ENCODE data around the gene ZNF726. TPM values are rescaled to one million over a fixed set of nuclear protein-coding genes. Genes with fewer than 3 reads are reported as not detected.
"Not testable (repeated sequence)": the region's sequence is repeated elsewhere in the genome, so short reads cannot be mapped to it uniquely, and the experiment has no call there.

The ZNF726 gene
- total RNA-seq (2014; rRNA removed) = 5.0 and 6.0 TPM in 2 replicates
- 1.6 TPM for polyA plus RNA-seq (2012)

DNA sequence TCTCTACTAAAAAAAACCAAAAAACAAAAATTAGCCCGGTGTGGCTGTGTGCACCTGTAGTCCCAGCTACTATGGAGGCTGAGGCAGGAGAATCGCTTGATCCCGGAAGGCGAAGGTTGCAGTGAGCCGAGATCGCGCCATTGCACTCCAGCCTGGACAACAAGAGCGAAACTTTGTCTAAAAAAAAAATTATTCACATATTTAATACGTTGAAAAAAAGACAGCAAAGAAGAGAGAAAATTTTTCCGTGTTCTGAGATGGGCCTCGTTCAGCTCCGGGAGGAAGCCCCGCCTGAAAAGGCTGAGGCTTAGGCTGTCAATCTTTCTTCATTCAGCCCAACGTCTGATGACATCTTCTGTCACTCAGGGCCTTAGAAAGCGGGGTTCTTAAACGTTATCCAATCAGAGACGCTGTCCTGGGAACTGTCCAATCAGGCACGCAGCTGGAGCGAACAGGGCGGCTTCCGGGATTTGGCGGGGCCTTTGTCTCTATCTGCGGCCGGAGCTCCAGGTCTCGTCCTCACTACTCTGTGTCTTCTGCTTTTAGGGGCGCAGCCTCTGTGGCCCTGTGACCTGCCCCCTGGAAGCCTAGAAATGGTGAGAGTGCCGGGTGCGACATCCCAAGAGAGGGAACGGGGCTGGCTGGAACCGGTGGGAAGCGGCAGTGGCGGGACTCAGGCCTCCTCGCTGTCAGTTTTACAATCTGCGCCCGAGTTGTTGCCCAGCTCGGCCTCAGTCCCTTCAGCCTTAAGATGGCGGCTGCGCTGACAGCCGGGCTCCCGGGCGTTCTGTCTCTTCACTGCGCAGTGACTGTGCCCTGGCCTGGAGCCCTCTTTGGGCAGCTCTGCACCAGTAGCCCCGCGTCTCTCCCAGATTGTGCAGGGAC is at the start of gene ZNF726:
ZNF726 (plus strand) TSS at position 485 of the 885 bp plus-strand sequence; CDS start at position 594, 109 bp downstream.
- DNase-seq (ENCODE audit: low read depth) = peak; percentile 92

DNA sequence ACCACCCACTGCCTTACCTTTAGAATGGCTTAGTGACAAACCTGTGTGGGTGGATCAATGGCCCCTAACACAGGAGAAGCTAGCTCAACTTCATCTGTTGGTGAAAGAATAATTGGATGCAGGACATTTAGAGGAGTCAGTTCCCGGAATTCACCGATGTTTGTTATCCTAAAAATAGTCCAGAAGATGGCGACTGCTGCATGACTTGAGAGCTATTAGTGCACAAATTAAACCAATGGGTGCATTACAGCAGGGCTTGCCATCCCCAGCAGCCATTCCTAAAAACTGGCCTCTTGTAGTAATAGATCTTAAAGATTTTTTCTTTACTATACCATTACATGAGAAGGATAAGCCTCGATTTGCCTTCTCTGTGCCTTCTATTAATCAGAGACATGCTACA is 46.8 kb upstream of the ZNF726 start:
- no peak for DNase-seq (ENCODE audit: low read depth)

DNA sequence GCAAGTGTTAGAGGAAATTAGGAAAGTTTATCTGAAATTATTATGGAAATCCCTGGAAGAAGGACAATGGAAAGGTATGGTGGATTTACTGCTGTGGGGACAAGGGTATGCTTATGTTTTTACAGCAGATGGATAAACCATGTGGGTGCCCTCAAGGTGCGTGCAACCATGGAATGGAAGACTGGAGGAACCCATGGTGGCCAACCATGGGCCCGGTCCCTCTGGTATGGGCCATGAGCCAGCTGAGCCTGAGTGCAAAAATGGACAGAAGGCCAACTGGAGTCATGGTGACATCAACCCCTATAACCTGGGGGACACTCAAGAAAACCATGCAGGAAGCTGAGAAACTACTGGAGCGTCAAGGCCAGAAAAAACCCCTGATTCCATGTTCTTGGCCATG is 46.1 kb upstream of the ZNF726 start:
- no peak for DNase-seq (ENCODE audit: low read depth)

DNA sequence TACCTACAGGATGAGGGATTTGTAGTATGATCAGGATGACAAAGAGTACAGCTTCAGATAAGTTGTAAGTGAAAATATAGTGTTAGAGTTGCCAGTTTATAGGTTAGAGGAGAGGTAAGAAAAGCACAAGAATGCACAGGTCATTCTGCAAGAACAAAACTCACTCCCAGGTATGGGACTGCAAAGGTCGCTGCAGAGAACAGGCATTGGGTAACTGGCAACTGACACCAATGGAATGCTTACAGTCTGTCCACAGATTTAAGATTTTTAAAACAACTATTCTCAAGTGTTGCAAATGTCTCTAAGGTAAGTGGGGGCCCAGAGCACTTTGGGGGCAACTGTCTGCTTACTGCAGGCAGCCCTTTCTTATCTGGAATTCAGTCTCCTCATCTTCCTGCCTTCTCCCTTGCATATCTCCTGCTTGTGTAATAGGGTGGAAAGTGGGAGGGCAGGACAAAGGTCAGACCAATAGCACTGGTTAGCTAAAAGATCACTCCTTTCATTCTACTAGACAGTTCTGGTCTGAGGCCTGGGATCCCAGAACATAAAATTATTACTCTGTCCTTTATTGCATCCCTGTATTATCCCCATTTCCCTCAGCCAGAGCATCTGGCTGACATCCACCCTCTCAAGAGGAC is 42.3 kb upstream of the ZNF726 start:
- no peak for DNase-seq (ENCODE audit: low read depth)

DNA sequence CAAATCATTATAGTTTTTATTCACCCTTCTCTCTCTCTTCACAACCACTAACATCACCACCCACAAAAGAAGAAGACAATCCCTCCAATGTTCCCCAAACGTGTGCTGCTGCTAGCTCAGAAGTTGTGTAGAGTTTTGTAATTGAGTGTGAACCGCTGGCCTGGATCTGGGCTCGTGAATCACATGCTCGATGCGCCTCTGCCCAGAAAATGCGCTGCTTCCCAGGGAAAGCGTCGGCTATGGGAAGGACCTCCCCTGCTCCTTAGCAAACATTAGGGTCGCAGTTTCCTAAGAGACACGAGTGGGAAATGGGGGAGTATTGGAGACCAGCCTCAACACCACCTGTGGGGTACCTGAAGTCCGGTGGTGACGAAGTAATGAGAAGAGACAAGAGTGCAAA is 38.4 kb upstream of the ZNF726 start:
- no peak for DNase-seq (ENCODE audit: low read depth)

DNA sequence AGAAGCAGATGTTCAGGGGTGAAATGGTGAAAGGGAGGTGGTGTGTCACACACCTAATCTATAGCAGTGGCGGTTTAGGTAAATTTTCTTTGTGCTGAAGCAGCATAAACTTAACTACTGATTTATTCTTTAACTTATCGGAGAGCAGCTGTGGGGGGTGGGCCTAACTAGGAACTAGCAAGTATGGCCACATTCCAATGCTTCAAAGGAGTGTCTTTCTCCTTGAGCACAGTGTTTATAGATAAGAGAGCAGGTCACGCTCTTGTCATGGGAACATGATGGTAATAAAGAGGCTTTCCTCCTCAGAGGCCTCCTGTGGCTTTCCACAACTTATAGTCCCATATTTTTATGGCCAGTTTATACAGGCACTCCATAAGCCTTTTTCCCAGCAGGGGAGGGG is 37.9 kb upstream of the ZNF726 start:
- DNase-seq (ENCODE audit: low read depth) = not testable (repeated sequence)

DNA sequence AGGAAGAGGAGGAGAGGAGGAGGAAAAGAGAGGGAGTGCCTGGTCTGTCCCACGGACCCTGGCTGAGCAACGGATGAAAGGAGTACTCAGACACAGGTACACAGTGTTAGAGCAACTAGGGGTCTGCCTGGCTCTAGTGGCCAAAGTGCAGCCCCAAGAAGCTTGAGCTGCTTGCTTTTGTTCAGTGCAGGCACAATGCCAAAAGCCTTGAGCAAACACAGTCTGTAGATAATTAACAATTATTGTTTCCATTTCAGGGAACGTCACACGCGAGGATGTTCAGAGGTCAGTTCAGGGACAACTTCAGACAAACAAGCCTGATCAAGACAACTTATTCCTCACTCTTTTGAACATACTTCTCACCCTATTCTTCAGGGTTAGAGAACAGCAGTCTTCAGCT is 32.2 kb upstream of the ZNF726 start:
- DNase-seq (ENCODE audit: low read depth) = no peak

DNA sequence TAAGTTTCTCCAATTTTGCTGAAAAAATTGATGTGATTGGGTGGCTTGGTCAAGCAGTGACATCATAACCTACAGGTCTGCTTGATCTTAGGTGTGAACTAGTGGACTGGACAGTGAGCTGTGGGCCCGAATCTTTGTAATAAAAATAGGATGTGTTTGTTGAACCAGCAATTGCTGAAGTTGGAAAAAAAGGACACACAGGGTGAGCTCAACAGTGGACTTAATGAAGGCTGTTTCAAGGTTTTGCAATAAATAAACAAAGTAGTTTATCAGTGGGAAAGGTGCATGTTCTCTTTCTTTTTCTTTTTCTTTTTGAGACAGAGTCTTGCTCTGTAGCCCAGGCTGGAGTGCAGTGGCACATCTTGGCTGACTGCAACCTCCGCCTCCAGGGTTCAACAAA is 30.3 kb upstream of the ZNF726 start:
- DNase-seq (ENCODE audit: low read depth) = no peak

DNA sequence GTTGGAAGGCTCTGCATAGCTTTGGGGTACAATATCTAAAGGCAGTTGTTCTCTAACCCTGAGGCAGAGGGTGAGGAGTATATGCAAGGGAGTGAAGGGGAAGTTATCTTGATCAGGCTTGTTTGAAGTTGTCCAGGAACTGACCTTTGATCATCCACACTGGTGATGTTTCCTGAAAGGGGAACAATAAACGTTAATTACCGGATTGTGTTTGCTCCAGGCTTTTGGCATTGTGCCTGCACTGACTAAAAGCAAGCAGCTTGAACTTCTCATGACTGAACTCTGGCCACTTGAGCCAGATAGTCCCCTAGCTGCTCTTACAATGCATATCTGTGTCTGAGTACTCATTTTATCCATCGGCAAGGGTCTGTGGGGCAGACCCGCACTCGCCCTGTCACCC is 27.0 kb upstream of the ZNF726 start:
- DNase-seq (ENCODE audit: low read depth) = no peak

DNA sequence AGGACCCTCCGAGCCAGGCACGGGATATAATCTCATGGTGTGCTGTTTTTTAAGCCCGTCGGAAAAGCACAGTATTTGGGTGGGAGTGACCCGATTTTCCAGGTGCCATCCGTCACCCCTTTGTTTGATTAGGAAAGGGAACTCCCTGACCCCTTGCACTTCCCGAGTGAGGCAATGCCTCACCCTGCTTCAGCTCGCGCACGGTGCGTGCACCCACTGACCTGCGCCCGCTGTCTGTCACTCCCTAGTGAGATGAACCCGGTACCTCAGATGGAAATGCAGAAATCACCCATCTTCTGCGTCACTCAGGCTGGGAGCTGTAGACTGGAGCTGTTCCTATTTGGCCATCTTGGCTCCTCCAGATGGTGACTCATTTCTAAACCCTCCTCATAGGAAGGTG is 18.6 kb upstream of the ZNF726 start:
- not testable (repeated sequence) for DNase-seq (ENCODE audit: low read depth)

DNA sequence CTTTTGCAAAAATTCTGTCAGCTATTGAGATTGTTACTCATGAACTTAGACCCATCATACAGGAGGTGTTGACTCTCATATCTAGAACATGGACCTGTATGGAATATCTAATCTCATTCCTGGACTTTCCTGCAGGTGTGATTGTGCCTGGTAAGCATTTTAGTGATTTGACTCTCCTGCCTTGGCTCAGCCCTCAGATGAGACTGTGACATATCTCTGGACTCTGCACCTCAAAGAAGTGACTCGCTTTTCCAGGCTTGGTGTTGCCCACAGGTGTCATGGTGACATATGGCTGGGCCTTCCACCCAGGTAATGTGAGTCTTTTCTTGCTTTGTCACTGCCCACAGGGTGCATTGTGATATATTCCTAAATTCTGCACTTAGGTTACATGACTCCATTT is 17.8 kb upstream of the ZNF726 start:
- DNase-seq (ENCODE audit: low read depth) = no peak

DNA sequence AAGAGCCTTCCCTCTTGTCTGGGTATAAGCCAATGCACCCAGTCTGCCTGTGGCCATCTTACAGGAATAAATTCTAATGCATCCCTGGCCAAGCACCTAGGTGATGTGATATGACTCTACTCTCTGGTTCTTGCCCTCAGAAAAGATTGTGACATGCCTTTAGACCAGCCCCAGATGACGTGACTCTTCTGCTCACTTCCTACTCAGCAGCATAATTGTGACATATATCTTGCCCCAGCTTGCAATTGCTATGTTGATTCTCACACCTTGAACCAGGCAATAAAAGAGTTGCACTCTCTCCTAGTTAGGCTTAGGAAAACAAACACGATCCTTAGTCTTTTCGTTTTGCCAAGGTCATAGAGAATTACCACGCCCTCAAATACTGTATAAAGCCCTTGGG is 13.3 kb upstream of the ZNF726 start:
- no peak for DNase-seq (ENCODE audit: low read depth)

DNA sequence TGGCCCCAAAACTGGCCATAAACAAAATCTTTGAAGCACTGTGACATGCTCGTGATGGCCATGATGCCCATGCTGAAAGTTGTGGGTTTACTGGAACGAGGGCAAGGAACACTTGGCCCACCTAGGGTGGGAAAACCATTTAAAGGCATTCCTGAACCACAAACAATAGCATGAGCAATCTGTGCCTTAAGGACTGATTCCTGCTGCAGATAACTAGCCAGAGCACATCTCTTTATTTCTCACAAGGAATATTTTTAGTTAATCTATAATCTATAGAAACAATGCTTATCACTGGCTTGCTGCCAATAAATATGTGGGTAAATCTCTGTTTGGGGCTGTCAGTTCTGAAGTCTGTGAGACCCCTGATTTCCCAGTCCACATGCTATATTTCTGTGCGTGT is 10.3 kb upstream of the ZNF726 start:
- no peak for DNase-seq (ENCODE audit: low read depth)

DNA sequence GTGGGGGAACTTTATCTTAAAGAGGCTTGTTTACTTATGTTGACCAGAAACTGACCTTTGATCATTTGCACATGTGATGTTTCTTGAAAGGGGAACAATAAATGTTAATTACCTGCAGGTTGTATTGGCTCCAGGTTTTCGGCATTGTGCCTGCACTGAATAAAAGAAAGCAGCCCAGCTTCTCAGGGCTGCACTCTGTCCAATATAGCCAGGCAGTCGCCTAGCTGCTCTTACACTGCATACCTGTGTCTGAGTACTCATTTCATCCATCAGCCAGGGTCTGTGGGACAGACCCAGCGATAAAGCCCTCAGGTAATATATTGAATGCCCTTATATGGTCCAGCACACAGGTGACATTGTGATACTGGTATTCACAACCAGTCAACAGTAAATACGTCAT is 8.9 kb upstream of the ZNF726 start:
- no peak for DNase-seq (ENCODE audit: low read depth)

DNA sequence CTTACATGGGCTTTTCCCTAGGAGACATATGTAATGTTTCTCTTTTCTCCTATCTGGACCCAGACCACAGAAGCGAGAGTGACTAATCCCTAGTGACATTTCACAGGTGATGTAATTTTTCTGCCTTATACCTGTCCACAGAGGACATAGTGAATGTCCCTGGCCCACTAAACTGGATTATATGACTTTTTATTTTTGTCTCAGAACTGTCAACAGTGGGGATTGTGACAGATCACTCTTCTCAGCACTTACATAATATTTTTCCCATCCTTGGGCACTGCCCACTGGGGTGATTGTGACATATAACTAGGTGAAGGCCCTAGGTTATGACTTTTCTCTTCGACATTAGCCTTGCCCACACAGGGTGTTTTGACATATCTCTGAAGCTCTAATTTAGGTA is 7.9 kb upstream of the ZNF726 start:
- DNase-seq (ENCODE audit: low read depth) = no peak

DNA sequence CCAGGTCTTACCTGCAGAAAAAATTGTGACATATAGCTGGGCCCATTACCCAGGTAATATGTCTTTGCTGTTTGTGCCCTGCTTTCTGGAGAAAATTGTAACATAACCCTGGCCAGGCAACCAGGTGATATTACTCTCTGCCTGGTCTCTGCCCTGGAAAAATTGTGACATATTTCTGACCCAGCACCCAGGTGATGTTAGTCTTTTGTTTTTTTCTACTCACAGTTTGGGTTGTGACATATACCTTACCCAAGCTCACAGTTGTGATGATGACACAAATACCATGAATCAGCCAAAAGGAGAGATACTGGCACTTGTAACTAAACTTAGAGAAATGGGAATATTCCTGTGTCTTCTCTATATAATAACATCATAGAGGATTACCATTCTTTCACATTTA is 6.5 kb upstream of the ZNF726 start:
- DNase-seq (ENCODE audit: low read depth) = no peak

DNA sequence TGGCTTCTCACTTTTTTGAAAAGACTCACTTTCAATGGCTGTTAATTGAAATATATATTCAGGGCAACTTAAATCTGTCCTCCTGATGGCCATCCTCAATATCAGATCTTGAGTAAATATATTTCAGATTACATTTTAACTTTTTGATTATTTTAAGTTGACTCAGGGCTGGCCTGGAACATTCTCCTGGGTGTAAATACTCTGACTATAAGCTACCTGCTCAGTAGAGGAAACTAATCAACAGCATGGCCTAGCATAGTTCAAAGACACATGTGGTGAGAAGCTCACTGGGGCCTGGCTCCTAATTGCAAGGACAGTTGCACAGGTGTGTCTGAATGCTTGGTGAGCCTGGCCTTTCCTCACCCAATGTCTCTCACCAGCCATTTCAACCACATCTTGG is 5.5 kb upstream of the ZNF726 start:
- no peak for DNase-seq (ENCODE audit: low read depth)

DNA sequence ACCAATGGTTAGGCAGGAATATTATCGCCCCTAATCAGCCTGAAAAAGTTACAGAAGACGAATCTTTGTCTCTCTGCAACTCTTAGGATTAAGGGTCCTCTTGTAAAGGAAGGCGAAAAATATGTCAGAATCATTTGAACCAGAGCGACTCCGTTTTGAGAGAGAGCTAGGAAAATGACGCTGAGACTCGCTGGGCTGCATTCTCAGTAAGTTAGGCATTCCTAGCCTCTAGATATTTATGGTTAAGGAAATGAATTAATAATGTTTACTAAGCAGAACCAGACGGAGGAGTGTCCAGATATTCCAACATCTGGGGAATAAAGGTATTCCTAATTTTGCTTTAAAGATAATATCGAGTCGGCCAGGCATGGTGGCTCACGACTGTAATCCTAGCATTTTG is 755 bp upstream of the ZNF726 start:
- no peak for DNase-seq (ENCODE audit: low read depth)

DNA sequence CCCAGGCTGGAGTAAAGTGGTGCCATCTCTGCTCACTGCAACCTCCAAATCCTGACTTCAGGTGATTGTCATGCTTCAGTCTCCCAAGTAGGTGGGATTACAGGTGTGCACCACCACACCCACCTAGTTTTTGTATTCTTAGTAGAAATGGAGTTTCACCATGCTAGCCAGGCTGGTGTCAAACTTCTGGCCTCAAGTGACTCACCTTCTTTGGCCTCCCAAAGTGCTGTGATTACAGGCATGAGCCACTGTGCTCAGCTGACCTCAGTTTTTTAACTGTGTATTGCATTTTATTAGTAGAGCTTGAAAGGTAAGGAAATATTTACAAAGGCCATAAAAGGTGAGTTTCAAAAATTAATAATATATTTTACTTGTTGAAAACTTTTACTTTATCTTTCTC is 2.3 kb downstream of the ZNF726 start:
- peak; percentile 8 for DNase-seq (ENCODE audit: low read depth)

DNA sequence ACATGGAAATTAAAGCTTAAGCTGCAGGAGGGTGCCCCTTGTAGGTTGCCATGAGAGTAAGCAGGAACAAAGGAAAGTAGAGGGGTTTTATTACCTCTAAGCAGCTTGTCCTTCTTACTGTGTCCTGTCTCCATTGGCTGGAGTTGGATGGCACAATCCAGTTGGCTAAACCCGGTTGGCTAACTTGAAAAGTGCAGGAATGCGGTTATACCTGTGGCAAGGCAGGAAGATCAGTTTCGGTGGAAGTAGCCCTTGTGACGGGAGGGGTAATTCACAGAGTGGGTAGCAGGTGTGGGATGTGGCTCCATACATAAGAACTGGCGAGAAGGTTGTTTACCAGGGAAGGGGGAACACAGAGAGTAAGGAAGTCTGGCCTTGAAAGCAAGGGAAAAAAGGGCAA is 3.2 kb downstream of the ZNF726 start:
- DNase-seq (ENCODE audit: low read depth) = no peak

DNA sequence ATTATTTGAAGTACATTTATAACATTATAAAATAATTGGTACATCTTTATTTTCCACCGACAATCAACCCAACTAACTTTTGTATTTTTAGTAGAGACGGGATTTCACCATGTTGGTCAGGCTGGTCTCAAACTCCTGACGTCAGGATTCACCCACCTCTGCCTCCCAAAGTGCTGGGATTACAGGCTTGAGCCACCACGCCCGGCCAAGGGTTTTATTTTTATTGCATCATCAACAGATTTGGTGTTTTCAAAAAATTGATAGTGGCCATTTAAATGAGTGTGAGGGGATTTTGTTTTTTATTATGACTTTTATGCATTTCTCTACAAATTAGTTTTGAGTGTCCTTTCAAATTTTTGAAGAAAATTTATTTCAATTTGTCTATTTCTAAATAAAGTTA is 10.6 kb downstream of the ZNF726 start:
- DNase-seq (ENCODE audit: low read depth) = no peak

DNA sequence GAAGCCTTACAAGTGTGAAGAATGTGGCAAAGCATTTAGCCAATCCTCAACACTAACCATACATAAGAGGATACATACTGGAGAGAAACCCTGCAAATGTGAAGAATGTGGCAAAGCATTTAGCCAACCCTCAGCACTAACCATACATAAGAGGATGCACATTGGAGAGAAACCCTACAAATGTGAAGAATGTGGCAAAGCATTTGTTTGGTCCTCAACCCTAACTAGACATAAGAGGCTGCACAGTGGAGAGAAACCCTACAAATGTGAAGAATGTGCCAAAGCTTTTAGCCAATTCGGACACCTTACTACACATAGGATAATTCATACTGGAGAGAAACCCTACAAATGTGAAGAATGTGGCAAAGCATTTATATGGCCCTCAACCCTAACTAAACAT is 18.2 kb downstream of the ZNF726 start:
- DNase-seq (ENCODE audit: low read depth) = no peak

DNA sequence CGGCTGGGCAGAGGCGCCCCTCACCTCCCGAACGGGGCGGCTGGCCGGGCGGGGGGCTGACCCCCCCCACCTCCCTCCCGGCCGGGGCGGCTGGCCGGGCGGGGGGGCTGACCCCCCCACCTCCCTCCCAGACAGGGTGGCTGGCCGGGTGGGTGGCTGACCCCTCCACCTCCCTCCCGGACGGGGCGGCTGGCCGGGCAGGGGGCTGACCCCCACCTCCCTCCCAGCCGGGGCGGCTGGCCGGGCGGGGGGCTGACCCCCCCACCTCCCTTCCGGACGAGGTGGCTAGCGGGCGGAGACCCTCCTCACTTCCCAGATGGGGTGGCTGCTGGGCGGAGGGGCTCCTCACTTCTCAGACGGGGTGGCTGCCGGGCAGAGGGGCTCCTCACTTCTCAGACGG is 22.3 kb downstream of the ZNF726 start:
- DNase-seq (ENCODE audit: low read depth) = not testable (repeated sequence)
